GM18519 (cell line): Measurements from ENCODE around the gene TMEM59L.

ENCODE experiments used
- ATAC-seq: cut with Tn5 transposase; IDR thresholded peaks from one replicate; pipeline ENCODE4 v1.9.1; 2021; ENCODE audit warnings: mild to moderate bottlenecking, moderate library complexity; ENCODE audit not compliant: unreplicated experiment, low FRiP score

Gene TMEM59L

DNA sequence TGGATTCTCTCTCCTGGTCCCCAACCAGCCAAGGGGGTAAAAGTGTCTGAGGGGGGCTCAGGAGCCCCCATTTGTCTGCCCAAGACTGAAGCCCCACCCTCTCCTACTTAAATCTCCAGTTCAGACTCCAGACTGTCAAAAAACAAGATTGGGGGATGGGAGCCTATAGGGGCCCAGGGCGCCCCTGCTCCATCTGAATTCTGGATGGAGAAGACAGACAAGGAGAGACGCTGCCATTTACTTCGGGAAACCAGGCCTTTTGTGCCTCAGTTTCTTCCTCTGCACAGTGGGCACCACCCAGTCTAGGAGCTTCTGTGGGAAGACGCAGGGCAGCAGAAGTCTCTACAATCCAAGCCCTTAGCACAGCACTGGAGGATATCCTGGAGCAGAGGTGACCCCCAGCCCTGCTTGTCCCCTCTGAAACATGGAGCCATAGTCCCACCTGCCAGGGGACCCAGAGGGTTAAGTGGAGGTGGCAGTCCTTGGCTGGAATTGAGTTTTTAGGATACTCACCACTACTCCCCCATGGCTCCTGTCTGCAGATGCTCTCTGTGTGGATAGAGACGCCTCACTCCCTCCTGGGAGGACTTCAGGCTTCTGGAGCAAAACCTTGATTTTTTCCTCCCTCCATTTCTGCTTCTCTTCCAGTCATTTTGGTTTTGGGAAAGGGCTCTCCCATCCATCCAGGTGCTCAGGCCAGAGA lies 4.4 kb upstream of the TMEM59L start:
- ATAC-seq: no peak

DNA sequence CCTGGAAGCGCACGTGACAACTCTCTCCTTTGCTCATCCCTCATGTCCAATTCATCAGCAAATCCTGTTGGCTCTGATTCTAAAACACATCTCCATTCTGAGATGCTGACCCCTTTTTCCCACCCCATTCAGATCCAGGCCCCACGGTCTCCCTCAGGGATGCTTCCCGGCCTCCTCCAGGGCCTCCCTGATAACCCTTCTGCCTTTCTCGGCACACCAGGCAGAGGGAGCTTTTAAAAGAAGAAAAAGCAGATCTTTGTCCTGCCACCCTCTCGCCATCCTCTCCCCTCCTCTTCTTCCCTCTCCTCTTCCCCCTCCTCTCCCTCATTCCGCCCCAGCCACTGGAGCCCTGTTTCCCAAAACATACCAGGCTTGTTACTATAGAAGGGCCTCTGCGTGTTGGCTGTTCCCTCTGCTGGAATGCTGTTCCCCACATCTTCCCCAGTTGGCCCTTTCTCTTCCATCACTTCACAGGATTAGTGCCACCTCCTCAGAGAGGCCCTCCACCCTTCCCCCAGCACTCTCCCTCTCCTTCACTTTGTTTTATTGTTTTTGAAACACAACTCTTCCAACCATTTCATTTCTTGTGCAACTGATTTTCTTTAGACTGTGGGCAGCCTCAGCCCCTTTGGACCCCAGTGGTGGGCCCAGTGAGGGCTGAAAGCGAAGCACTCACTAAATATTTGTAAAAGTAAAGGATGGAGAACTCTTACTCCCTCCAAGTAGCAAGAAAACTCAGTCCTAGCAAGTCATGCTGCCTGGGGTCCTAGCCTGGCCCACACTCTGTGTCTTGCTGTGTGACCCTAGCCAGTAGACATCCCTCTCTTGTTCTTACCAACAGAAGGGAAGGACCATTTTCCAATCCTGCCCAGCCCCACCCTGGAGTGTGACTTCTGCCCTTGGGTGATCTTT lies 3.6 kb upstream of the TMEM59L start:
- no peak for ATAC-seq

DNA sequence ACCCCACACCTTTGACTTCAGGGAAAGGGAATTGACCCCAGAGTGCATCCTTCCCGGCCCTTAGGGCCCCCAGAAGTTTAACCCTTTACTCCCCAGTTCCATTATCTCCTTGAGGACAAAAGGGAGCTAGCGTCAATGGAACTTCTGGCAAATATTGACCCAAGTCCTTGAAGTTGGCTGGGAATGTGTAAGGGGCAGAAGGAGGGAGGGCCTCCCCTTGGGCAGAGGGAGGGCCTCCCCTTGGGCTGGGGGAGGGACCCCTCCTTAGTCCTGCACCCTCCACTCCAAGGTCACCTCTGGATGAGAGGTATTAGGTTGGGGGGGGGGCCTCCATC lies 3.0 kb upstream of the TMEM59L start:
- no peak for ATAC-seq

DNA sequence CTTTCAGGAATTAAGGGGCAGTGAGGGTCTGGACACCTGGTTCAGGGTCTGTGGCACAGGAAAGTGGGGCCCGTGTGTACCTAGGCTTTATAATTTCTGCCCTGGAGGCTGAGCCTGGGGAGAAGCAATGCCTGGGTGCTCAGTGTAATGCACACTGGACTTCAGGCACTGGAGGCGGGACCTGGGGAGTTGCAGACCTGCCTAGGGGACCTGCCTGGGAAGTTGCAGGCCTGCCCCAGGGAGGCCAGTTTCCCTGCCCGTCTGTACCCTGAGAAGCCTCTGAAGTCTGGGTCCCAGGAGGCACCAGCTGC lies 2.5 kb upstream of the TMEM59L start:
- ATAC-seq: no peak

DNA sequence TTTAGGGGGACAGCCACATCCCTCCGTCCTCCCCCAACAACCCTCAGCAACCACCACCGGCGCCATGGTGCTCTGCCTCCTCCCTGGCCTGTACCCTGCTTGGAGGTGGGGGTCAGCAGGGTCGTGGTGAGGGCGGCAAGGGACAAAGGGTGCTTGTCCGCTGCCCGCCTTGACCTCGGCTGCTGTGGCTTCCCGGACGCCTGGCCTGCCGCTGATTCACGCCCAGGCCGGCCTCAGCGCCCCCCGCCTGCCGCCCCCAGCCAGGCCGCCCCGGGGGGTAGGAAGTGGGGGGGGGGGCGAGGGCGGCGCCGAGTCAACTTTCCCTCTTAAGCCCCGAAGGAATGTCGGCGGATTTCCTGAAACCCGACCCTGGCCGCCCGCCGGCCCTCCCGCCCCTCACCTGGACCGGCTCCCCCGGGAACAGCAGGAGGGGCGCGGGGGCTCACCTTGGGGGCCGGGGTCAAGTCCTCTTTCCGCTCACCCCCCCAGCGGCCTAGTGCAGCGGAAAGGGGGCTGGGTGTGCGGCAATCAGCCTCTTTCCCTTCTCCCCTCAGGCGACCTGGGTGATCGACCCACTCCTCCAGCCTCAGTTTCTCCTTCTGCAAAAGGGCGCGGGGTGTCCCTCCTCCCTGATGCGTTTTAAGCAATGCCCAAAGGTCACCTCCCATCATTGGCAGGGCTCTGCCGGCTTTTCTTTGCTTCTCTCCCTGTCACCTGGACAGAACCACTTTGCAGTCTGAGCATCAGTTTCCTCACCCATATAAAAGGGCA lies 1.9 kb upstream of the TMEM59L start:
- ATAC-seq: no peak

DNA sequence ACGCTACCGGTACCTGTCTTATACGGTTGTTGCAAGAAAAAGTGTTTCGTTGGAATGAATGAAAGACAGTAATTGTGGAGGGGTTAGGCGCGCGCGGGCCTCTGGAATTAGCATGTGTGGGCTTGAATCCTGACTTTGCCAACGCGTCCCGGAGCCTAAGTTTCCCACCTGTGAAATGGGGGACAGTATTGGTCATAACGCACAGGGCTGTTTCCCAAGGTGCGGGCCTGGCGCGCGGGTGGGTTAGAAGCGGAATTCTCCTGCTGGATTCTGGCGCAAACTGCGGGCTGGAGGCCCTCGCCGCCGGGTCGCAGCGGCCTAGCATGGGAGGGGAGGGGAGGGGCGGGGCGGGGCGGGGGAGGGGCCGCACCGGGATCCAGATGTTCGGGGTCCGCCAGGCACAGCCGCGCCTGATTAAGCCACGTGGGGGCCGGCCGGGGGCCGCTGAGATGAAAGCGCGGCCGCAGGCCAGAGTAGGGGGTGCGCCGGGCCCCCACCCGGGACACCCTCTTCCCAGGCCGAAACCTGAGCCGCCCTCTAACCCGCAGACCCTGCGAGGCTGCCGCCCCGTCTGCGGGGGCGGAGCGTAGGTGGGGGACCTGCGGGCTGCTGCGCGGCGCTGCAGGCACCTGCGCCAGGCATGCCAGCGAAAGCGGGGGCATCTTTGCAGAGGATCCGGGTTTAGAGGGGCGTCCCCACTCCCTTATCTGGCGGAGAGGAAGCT lies 1.2 kb upstream of the TMEM59L start:
- no peak for ATAC-seq

DNA sequence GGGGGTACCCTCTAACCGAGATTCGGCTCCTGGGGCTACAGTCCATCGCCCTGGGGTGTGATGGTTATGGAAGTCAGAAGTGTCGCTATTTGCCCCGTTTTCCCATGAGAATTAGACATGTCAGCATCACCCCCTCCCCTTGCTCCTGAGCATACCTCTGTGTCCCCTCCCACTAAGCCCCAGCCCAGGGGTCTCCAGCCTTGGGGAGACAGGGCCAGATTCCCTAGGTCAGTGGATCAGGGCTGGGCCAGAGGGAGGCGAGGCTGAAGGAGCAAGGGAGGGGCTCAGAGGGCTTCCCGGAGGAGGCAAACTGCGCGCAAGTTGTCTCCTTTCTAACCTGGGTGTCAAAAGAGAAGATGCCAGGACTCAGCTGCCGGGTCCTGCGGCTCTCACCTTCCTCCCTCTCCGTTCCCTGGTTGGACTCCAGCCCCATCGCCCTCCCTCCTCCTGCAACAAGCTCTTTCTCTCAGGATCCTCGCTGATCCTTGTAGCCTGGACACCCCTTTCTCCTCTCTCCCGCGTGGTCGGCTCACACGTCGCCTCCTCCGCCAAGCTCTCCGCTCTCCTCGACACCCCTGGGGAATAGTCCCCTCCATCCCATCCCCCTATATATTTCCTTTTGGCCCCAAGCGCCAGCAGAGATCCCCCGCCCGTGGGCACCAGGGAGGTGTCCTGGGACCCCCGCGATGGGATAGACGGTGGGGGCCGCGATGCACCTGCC lies 459 bp upstream of the TMEM59L start:
- no peak for ATAC-seq

DNA sequence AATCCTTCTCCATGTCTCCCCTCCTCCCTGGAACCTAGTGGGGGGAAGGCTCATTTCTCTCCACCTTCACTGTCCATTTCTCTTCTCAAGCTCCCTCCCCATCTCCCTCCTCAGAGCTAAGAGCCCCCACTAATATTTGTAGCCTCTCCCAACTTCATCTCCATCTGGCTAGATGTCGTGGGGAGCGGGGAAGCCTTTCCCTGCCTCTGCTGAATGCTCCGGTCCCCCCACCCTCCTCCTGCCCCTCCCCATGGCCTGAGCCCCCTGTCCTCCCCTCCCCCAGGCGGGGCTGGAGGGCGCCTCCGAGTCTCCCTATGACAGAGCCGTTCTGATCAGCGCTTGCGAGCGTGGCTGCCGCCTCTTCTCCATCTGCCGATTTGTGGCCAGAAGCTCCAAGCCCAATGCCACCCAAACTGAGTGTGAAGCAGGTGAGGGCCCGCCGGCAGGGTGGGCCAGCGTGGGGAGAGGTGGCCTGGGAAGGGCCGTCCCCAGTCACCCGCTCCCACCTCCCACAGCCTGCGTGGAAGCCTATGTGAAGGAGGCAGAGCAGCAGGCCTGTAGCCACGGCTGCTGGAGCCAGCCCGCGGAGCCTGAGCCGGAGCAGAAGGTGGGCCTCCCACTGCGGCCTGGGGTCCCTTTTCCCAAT lies 1.0 kb downstream of the TMEM59L start:
- no peak for ATAC-seq

DNA sequence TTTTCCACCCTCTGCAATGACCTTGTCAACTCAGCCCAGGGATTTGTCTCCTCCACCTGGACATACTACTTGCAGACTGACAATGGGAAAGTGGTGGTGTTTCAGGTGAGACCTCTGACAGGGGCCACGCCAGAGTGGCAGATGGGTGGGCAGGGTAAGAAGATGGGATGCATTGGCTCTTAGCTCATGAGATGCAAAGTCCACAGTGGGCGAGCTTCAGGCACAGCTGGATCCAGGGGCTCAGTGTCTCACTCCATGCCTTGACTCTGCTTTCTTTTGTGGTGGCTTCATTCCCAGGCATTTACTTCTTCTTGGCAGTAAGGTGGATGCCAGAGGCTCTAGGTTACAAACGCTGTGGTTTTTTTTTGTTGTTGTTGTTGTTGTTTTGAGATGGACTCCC lies 3.4 kb downstream of the TMEM59L start:
- ATAC-seq: no peak

DNA sequence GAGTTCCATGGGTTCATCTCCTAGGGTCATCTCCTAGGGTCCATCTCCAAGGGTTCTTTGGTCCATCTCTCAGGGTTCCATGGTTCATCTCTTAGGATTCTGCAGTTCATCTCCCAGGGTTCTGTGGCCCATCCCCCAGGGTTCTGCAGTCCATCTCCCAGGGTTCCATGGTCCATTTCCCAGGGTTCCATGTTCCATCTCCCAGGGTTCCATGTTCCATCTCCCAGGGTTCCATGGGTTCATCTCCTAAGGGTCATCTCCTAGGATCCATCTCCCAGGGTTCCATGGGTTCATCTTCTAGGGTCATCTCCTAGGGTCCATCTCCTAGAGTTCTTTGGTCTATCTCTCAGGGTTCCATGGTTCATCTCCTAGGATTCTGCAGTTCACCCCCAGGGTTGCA lies 4.9 kb downstream of the TMEM59L start:
- no peak for ATAC-seq

DNA sequence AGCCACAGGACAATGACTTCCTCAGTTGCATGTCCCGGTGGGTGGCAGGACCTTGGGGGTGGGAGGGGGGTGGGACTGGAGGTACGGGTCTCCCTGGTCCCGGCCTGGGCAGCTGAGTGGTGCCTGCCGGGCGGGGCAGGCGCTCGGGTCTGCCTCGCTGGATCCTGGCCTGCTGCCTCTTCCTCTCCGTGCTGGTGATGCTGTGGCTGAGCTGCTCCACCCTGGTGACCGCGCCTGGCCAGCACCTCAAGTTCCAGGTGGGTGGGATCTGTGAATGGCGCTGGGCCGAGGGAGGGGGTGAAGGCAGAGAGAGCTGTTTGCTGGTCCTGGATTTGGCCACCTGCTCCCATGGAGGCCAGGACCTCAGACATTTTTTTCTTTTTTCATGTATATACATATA lies 5.6 kb downstream of the TMEM59L start:
- ATAC-seq: no peak

DNA sequence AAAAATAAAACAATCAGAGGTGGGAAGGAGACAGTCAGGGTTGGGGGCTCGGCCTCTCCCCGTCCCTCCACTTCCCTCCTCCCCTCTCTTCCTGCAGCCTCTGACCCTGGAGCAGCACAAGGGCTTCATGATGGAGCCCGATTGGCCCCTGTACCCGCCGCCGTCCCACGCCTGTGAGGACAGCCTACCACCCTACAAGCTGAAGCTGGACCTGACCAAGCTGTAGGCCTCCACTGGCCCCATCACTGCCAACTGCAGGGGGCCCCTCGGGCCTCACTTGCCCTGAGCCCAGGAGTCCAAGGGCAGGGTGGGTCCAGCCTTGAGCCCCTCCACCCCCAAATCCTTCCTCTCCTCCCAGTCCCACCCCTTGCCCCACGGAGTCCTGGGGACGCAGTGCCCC lies 7.6 kb downstream of the TMEM59L start:
- ATAC-seq: no peak

DNA sequence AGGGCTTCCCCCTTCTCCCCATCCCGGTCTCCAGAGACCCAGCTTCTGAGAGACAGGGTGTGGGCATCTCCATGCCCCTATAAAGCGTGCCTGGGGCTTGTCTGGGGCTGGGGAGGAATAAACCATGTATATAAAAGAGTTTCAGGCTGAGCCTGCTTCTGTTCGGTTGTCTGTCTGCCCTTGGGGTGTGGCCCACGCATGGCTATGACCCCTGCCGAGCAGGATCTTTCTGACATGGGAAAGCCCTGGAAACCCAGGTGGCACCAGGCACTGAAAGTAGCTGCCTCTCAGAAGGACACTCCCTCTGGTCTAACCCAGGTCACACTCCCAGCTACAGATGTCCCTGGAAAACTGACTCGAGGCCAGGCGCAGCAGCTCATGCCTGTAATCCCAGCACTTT lies 8.2 kb downstream of the TMEM59L start:
- no peak for ATAC-seq

DNA sequence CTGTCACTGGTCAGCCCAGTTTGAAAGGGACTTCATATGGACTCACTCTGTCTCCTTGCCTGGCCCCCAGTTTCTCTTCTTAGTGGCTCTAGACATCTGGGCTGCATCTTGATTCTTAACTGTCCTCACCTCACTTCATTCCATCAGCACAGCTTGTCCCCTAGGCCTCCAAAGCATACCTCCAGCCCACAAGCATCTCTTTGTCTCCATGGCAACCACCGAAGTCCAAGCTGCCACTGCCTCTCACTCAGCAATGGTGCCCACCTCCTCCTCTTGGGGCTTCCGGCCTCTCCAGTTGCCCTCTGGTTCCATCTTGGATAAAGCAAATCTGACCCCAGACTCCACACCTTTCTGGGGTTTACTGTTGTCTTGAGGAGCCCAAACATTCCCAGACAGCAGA lies 14.2 kb downstream of the TMEM59L start:
- no peak for ATAC-seq

DNA sequence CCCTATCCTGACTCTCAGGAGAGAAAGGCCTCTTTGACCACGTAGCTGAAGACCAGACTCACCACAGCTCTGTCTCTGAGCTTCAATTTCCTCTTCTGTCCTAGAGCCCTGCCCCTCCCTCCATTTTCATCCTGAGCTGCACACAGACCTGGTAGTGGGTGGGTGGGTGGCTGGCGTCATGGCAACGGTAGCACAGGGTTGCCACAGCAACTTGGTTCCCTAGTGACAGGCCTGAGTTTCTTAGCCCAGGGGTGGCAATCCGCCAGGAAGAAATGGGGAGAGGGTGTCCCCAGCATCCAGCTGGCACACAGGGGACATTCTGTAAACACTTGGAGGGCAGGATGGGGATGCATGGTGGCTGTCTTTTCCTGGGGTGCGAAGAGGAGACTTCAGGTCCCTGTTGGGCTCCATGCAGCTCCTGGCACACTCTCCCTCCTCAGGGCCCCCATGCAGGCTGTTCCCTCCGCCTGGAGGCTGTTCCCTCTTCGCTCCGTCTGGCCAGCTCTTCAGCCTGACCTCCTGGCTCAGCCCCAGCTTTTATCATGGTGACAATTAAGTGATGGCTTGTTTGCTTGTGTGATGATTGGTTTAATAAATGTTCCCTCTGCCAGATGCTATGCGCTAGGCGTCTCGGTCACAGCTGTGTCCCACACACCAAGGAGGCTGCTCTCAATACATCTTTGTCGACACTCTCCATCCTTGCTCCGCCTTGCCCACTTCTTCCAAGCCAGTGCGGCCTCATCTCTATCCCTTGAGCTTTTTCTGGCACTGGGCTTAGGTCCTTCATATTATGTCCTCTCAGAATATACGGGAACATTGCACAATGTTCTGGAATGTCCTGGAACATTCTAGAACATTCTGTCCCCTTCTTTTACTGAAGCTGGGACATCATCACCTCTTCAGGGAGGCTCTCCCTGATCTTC lies 16.8 kb downstream of the TMEM59L start:
- no peak for ATAC-seq

DNA sequence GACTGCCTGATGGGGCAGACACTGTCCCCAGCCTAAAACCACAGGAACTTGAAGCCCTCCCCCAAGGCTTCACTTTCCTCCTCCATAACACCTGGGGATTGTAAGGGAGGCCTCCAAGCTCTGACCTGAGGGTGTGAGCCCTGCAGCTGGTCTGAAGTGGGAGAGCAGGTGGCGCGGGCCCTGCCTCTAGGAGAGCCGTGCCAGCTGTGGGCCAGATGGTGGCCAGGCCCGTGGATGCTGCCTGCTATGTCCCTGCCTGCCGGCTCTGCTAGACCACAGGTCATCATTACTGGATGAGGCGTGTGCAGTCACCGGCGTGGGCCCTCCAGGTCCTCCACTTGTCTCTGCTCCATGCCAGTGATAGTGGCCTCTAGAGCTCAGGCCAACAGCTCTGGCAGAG lies 20.7 kb downstream of the TMEM59L start:
- ATAC-seq: no peak

DNA sequence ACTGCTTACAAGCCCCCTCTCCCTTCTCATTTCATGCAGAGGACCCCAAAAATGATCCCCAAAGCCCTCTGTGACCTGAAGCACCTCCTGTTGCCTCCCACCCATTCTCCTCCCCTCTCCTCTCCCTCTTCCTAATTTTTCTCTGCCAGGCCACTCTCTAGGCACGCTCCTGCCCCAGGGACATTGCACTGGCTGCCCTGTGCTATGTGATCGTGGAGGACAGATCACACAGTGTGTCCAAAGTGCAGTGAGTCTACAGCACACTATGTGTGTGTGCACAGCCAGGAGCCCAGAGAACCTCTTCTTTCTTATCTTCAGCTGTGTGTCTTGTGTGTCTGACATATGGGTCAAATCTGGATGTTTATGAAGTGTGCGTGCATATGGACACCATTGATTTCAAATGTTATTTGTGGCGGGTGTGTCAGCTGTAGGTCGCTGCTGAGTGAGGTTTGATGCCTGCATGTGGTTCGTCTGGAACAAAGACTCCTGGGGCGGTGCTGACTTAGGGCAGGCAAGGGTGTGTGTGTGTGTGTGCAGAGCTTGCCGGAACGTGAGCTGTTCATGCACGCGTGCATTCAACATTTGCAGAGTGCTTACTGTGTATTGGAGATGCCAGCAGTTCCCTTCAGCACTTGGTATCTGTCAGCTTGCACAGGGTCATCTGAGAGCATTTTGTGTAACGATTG lies 22.1 kb downstream of the TMEM59L start:
- ATAC-seq: no peak

DNA sequence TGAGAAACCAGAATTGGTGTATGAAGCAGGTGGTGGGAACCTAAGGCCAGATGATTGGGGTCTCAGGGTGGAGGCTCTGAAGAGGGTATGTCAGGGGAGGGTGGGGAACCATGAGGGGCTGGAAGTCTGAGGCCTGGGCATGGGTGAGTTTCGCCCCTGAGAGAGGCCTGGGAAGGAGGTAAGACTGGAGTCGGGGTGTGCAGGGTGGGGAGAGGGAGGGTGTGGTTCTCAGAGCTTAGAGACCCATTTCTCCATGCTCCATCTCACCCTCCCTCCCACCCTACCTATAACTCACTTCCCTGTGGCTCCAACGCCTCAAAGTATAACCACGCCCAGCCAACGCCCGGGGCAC lies 23.1 kb downstream of the TMEM59L start:
- no peak for ATAC-seq
